Fibroblast of villous mesenchyme (primary cell): ENCODE measurements around the gene CCBE1. TPM values are rescaled to one million over a fixed set of nuclear protein-coding genes. Genes with fewer than 3 reads are reported as not detected.

ENCODE experiments used
- DNase-seq: peaks from one replicate; pipeline ENCODE4 v3.0.0-alpha.2; 2010; ENCODE audit warnings: low read depth
- H3K4me3 ChIP-seq: 2 replicates; pipeline ENCODE4 v1.5.1; 2011; ENCODE audit warnings: low read depth, mild to moderate bottlenecking, low read length
- total RNA-seq: library from RNA; depleted of rRNA; stranded (reverse); fragments of >200 nt; gene quantifications from 2 replicates; pipeline ENCODE4 v1.2.3, GENCODE V29; 2012
- TF ChIP-seq, protein P1 (sequence below): IDR thresholded peaks from 2 replicates; pipeline ENCODE4 v1.5.1; 2012; ENCODE audit warnings: low read depth, mild to moderate bottlenecking, low read length; ENCODE audit not compliant: insufficient read depth

Gene CCBE1
- total RNA-seq, 1 donor = 10.4 TPM

- DNase-seq = no peak
- TF ChIP-seq, protein P1, sequence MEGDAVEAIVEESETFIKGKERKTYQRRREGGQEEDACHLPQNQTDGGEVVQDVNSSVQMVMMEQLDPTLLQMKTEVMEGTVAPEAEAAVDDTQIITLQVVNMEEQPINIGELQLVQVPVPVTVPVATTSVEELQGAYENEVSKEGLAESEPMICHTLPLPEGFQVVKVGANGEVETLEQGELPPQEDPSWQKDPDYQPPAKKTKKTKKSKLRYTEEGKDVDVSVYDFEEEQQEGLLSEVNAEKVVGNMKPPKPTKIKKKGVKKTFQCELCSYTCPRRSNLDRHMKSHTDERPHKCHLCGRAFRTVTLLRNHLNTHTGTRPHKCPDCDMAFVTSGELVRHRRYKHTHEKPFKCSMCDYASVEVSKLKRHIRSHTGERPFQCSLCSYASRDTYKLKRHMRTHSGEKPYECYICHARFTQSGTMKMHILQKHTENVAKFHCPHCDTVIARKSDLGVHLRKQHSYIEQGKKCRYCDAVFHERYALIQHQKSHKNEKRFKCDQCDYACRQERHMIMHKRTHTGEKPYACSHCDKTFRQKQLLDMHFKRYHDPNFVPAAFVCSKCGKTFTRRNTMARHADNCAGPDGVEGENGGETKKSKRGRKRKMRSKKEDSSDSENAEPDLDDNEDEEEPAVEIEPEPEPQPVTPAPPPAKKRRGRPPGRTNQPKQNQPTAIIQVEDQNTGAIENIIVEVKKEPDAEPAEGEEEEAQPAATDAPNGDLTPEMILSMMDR = no peak
- H3K4me3 ChIP-seq = no peak overlapping the region
Measured at GRCh38 chr18:59633317-59633716, 63.9 kb downstream of the CCBE1 start.

GRCh38 chr18:59631583-59632181, 65.5 kb downstream of the CCBE1 start:
- H3K4me3 ChIP-seq = no peak overlapping the region
- TF ChIP-seq, protein P1 = peak; percentile 86
- peak; percentile 54 for DNase-seq

DNA sequence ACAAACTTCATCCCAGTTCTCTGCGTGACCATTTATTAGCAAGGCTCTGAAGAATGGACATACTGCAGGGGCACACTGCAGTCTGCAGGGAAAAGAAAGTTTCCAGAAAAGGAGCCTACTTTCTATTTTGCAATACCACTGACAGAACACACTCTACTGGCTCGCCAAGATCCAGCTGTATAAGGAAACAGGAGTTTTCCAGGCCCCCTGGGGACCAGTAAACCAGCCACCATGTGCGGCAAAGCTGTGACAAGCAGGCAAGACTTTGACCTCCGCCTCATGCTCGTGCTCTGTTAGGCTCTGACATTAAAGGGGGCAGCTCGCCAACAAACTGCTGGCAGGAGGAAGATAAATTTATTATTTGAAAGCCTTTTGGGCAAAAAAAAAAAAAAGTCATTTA, 67.3 kb downstream of the CCBE1 start:
- no peak overlapping the region for H3K4me3 ChIP-seq
- TF ChIP-seq, protein P1 = no peak
- DNase-seq = peak; percentile 61

DNA sequence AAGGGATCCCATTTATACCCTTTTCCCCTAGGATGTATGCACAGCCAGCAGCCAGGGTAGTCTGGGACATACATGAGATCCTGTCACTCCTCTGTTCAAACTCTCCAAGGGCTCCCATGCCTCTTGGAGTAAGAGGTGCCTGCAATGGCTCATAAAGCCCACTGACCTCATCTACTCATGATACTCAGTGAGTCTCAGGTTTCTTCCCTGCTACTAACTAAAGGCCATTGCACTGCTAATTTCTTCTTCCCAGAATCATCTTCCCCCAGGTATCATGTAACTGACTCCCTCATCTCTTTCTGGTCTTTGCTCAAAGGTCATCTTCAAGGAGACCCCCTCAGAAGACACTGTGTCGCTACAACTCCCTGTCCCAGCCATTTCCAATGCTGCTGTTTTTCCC, 68.2 kb downstream of the CCBE1 start:
- H3K4me3 ChIP-seq = no peak overlapping the region
- TF ChIP-seq, protein P1 = no peak
- DNase-seq = no peak

GRCh38 chr18:59627414-59627813, 69.8 kb downstream of the CCBE1 start:
- DNase-seq = no peak
- TF ChIP-seq, protein P1 = no peak
- H3K4me3 ChIP-seq = no peak overlapping the region

- TF ChIP-seq, protein P1 = no peak
- H3K4me3 ChIP-seq = no peak overlapping the region
- DNase-seq = no peak
Measured at GRCh38 chr18:59624369-59624765, 72.9 kb downstream of the CCBE1 start.
